Renal pelvis (tissue), 4 donors: Measurements from ENCODE around the gene TIGD4. TPM values are rescaled to one million over a fixed set of nuclear protein-coding genes. Genes with fewer than 3 reads are reported as not detected.

Experiments
- DNase-seq: peaks from one replicate; pipeline ENCODE4 v3.0.0-alpha.2; 2013
- polyA plus RNA-seq, 3 donors: library from polyadenylated mRNA; unstranded; fragments of 120-200 nt; gene quantifications; one replicate each; pipeline ENCODE4 v1.2.1, GENCODE V29; 2013; ENCODE audit not compliant: insufficient read length in 3 of 3

TIGD4 gene
- polyA plus RNA-seq, 3 donors = 1.5 to 2.6 (median 2.2) TPM

DNA sequence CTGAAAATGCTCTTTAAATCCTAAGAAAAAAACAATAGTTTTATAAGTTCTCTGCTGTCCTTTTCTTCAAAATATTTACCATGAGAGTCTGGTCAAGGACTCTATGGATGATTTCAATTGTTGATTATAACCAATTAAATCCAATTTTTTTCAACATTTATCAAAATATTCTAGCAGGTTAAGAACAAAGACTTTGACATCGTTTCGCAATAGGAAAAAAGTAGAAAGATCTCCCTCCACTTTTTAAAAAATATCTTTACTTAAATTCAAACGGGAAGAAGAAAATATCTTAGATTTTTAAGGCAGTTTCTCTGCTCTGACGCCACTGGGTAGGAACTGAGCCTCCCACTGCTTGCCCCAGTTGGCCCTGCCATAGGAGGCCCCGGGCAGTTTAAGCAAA is 55.0 kb downstream of the TIGD4 start:
- no peak for DNase-seq

DNA sequence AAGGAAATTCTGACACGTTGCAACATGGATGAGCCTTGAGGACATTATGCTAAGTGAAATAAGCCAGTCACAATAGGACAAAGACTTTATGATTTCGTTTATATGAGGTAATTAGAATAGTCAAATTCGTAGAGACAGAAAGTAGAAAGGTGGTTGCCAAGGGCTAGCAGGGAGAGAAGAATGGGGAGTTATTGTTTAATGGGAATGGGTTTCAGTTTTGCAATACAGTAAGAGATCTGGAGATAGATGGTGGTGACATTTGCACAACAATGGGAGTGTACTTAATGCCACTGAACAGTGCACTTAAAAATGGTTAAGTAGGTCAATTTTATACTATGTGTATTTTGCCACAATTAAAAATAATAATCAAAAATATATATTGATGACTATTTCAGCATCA is 56.3 kb downstream of the TIGD4 start:
- no peak for DNase-seq

DNA sequence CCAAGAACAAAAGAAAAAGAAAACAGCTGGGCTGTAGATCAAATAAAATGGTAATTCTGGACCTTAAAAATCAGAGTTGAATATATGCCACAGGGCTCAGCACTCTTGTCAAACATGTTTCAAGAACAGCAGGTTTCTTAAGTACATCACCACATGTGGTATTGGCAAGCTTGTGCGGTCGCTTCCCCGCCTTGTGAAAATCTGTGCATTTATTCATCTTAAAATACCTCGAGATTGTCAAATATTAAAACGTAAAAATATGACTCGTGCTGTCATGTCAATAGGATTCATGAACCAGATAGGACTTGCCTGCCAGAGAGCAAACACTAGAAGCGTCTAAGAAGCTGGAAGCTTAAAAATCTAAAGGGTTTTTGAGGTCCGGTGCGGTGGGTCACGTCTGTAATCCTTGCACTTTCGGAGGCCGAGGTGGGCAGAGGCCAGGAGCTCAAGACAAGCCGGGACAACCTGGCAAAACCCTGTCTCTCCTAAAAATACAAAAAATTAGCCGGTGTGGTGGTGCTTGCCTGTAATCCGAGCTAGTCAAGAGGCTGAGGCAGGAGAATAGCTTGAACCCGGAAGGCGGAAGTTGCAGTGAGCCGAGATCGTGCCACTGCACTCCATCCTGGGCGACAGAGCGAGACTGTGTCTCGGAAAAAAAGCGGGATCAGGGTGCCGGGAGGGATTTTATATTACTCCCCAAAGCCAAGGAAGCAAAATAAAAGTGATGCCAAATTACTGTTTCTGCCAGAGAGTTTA is 59.6 kb downstream of the TIGD4 start:
- no peak for DNase-seq

Other genes starting within 250 kb of the TIGD4 start
- gene FBXW7, start 243.6 kb downstream of the TIGD4 start, polyA plus RNA-seq = 10 to 100 TPM; 24.8 to 32.5 (median 28.8) TPM
- gene TMEM154, start 99.7 kb downstream of the TIGD4 start, polyA plus RNA-seq = 1 to 10 TPM in 2 of 3 donors, under 1 TPM in 1; 0.58 to 1.4 (median 1.1) TPM
- 10 to 100 TPM; 35.7 to 36.8 (median 35.8) TPM for gene ARFIP1, start 224 bp upstream of the TIGD4 start, polyA plus RNA-seq
- gene FHDC1, start 156.6 kb upstream of the TIGD4 start, polyA plus RNA-seq = 1 to 10 TPM; 4.8 to 5.2 (median 5.1) TPM